IPS DF 4.7 (cell line): ENCODE data around the gene C9orf153.

ENCODE experiments used
- DNase-seq: peaks from one replicate; pipeline ENCODE4 v3.0.0-alpha.2; 2013; ENCODE audit warnings: low spot score; ENCODE audit errors: extremely low read depth

The C9orf153 gene

GRCh38 chr9:86272221-86272620 lies 12.8 kb upstream of the C9orf153 start:
- DNase-seq: no peak

GRCh38 chr9:86263876-86264275 lies 4.4 kb upstream of the C9orf153 start:
- no peak for DNase-seq

- no peak for DNase-seq
Measured at GRCh38 chr9:86262492-86262891, 3.0 kb upstream of the C9orf153 start.

GRCh38 chr9:86257391-86257790 lies 2.1 kb downstream of the C9orf153 start:
- no peak for DNase-seq

GRCh38 chr9:86256653-86257052 lies 2.8 kb downstream of the C9orf153 start:
- no peak for DNase-seq

GRCh38 chr9:86253577-86253976 lies 5.9 kb downstream of the C9orf153 start:
- no peak for DNase-seq

- DNase-seq: no peak
Measured at GRCh38 chr9:86252870-86253269, 6.6 kb downstream of the C9orf153 start.

- DNase-seq: no peak
Measured at GRCh38 chr9:86250123-86250522, 9.3 kb downstream of the C9orf153 start.

- no peak for DNase-seq
Measured at GRCh38 chr9:86248746-86249145, 10.7 kb downstream of the C9orf153 start.

- no peak for DNase-seq
Measured at GRCh38 chr9:86246752-86247161, 12.7 kb downstream of the C9orf153 start.

GRCh38 chr9:86242071-86242470 lies 17.4 kb downstream of the C9orf153 start:
- DNase-seq: no peak

- DNase-seq: no peak
Measured at GRCh38 chr9:86241216-86241615, 18.2 kb downstream of the C9orf153 start.

GRCh38 chr9:86238861-86239770 lies 20.3 kb downstream of the C9orf153 start:
- DNase-seq: no peak

GRCh38 chr9:86230858-86231257 lies 28.6 kb downstream of the C9orf153 start:
- DNase-seq: no peak

GRCh38 chr9:86222667-86223066 lies 36.8 kb downstream of the C9orf153 start:
- no peak for DNase-seq

GRCh38 chr9:86219606-86220005 lies 39.9 kb downstream of the C9orf153 start:
- DNase-seq: no peak

GRCh38 chr9:86217076-86217755 lies 42.2 kb downstream of the C9orf153 start:
- no peak for DNase-seq

GRCh38 chr9:86207193-86207592 lies 52.3 kb downstream of the C9orf153 start:
- no peak for DNase-seq

- DNase-seq: no peak
Measured at GRCh38 chr9:86202338-86202882, 57.0 kb downstream of the C9orf153 start.

GRCh38 chr9:86201474-86202337 lies 57.8 kb downstream of the C9orf153 start:
- no peak for DNase-seq

GRCh38 chr9:86200599-86201162 lies 58.8 kb downstream of the C9orf153 start:
- DNase-seq: no peak
